ENCODE results near the gene ANKS4B.

DNA sequence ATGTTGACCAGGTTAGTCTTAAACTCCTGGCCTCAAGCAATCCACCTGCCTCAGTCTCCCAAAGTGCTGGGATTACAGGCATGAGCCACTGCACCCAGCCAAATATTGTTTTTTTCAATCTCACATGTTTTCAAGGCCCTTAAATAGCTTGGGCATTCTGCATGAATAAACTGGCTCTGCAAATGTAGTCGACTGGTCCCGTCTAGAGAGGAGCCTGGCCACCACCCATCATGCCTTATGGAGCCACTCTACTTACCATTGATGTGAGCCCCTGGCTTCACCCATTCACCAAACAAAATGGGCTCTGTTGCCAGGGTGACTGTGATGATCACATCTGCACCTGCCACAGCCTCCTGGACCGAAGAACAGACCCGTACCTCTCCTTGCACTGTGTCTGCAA is 33.8 kb downstream of the ANKS4B start:
- TF ChIP-seq, protein P1, sequence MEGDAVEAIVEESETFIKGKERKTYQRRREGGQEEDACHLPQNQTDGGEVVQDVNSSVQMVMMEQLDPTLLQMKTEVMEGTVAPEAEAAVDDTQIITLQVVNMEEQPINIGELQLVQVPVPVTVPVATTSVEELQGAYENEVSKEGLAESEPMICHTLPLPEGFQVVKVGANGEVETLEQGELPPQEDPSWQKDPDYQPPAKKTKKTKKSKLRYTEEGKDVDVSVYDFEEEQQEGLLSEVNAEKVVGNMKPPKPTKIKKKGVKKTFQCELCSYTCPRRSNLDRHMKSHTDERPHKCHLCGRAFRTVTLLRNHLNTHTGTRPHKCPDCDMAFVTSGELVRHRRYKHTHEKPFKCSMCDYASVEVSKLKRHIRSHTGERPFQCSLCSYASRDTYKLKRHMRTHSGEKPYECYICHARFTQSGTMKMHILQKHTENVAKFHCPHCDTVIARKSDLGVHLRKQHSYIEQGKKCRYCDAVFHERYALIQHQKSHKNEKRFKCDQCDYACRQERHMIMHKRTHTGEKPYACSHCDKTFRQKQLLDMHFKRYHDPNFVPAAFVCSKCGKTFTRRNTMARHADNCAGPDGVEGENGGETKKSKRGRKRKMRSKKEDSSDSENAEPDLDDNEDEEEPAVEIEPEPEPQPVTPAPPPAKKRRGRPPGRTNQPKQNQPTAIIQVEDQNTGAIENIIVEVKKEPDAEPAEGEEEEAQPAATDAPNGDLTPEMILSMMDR (IDR thresholded peaks at IDR 0.05): no peak
- no peak for TF ChIP-seq EP300 (IDR thresholded peaks at IDR 0.05)
